Thoracic aorta (tissue), 2 donors: ENCODE measurements around the gene RANBP3. TPM values are rescaled to one million over a fixed set of nuclear protein-coding genes. Genes with fewer than 3 reads are reported as not detected.
"Not testable (repeated sequence)": the region's sequence is repeated elsewhere in the genome, so short reads cannot be mapped to it uniquely, and the experiment has no call there.

Experiments used
- ATAC-seq: fragments of 150-250 bp; one replicate; pipeline ENCODE4 v1.8.0; 2017; ENCODE audit warnings: low read depth; ENCODE audit not compliant: insufficient number of reproducible peaks, low FRiP score
- DNase-seq: peaks from one replicate; pipeline ENCODE4 v3.0.0-alpha.2; 2020; ENCODE audit warnings: low spot score
- H3K27ac ChIP-seq, 2 donors: fragments of 200-600 bp; sonication (generic); 1 replicate in 1 of 2; 2 replicates in 1 of 2; pipeline ENCODE4 v1.5.1; 2016; ENCODE audit warnings: mild to moderate bottlenecking in 2 of 2, moderate library complexity in 2 of 2
- H3K27me3 ChIP-seq: fragments of 200-600 bp; sonication (generic); replicated peaks from 2 replicates; pipeline ENCODE4 v1.6.0; 2016; ENCODE audit warnings: mild to moderate bottlenecking; ENCODE audit not compliant: insufficient read depth
- H3K36me3 ChIP-seq: fragments of 200-600 bp; sonication (generic); one replicate; pipeline ENCODE4 v1.5.1; 2016
- H3K4me1 ChIP-seq, 2 donors: fragments of 200-600 bp; sonication (generic); 1 replicate in 1 of 2; 2 replicates in 1 of 2; pipeline versions ENCODE4 v1.5.1 to v1.6.0; 2016; ENCODE audit warnings: low read depth in 2 of 2, mild to moderate bottlenecking in 1 of 2; ENCODE audit not compliant: control insufficient read depth in 1 of 2
- H3K4me3 ChIP-seq: fragments of 200-600 bp; sonication (generic); 2 replicates; pipeline ENCODE4 v1.5.1; 2016; ENCODE audit warnings: mild to moderate bottlenecking
- H3K9me3 ChIP-seq: fragments of 200-600 bp; sonication (generic); 2 replicates; pipeline ENCODE4 v1.5.1; 2016
- CTCF ChIP-seq: fragments of 200-600 bp; sonication (generic); IDR thresholded peaks from one replicate; pipeline ENCODE4 v1.5.1; 2019; ENCODE audit warnings: antibody characterized with exemption
- total RNA-seq, 2 donors: library from RNA; depleted of rRNA; stranded (reverse); fragments of >200 nt; gene quantifications; one replicate each; pipeline versions ENCODE4 v1.1.0 to v1.2.3, GENCODE V29; 2016

Gene RANBP3
- total RNA-seq, 2 donors from 2014 or later = 51.4 to 101 TPM

GRCh38 chr19:5881543-5882299 is 96.2 kb downstream of the RANBP3 start:
- no peak overlapping the region for H3K27ac ChIP-seq
- DNase-seq = no peak
- H3K36me3 ChIP-seq = no peaks in the 10 kb centered on the region
- no peak for ATAC-seq
- no peaks in the 10 kb centered on the region for H3K9me3 ChIP-seq
- H3K4me3 ChIP-seq = no peak overlapping the region
- no peak for TF ChIP-seq CTCF
- peaks cover 8 to 14% of the 10 kb centered on the region in 2 donors for H3K4me1 ChIP-seq
- peaks cover 8% of the 10 kb centered on the region for H3K27me3 ChIP-seq

GRCh38 chr19:5880604-5881078 is 97.3 kb downstream of the RANBP3 start:
- no peak for TF ChIP-seq CTCF
- Histone ChIP-seq H3K4me3 (no peak overlapping the region), H3K27me3 (peaks cover 8% of the 10 kb centered on the region), H3K36me3 (no peaks in the 10 kb centered on the region), H3K4me1 (peaks cover 8 to 14% of the 10 kb centered on the region in 2 donors), H3K9me3 (no peaks in the 10 kb centered on the region), H3K27ac (no peak overlapping the region)
- ATAC-seq (no peak), DNase-seq (no peak)

- Histone ChIP-seq H3K4me3 (no peak overlapping the region), H3K9me3 (no peaks in the 10 kb centered on the region), H3K27ac (no peak overlapping the region), H3K27me3 (peaks cover 8% of the 10 kb centered on the region), H3K36me3 (no peaks in the 10 kb centered on the region), H3K4me1 (peaks cover 8 to 14% of the 10 kb centered on the region in 2 donors)
- DNase-seq (no peak), ATAC-seq (no peak)
- TF ChIP-seq CTCF = no peak
These were observed 97.7 kb downstream of the RANBP3 start for GRCh38 chr19:5880196-5880595.

GRCh38 chr19:5877882-5878281 is 100.1 kb downstream of the RANBP3 start:
- Histone ChIP-seq H3K4me3 (no peak overlapping the region), H3K27ac (no peak overlapping the region), H3K9me3 (no peaks in the 10 kb centered on the region), H3K27me3 (peaks cover 8% of the 10 kb centered on the region), H3K36me3 (no peaks in the 10 kb centered on the region), H3K4me1 (peaks cover 8 to 14% of the 10 kb centered on the region in 2 donors)
- DNase-seq (no peak), ATAC-seq (no peak)
- no peak for TF ChIP-seq CTCF

GRCh38 chr19:5877427-5877826 is 100.5 kb downstream of the RANBP3 start:
- Histone ChIP-seq H3K4me1 (peaks cover 8 to 14% of the 10 kb centered on the region in 2 donors), H3K36me3 (no peaks in the 10 kb centered on the region), H3K9me3 (no peaks in the 10 kb centered on the region), H3K27ac (no peak overlapping the region), H3K4me3 (no peak overlapping the region), H3K27me3 (peaks cover 8% of the 10 kb centered on the region)
- no peak for TF ChIP-seq CTCF
- ATAC-seq = no peak
- DNase-seq = no peak

GRCh38 chr19:5874496-5874895 is 103.4 kb downstream of the RANBP3 start:
- H3K27ac ChIP-seq, H3K9me3 ChIP-seq, H3K4me1 ChIP-seq, DNase-seq, H3K27me3 ChIP-seq, H3K4me3 ChIP-seq, H3K36me3 ChIP-seq, ATAC-seq: not testable (repeated sequence)
